Endothelial cell of umbilical vein (primary cell): ENCODE results near the gene SMAD1.
A peak's percentile ranks its signal among the peaks of the same experiment; 100 is the strongest.

Source experiments
- CTCF ChIP-seq, 2 donors: IDR thresholded peaks; 1 replicate in 1 of 2; 2 replicates in 1 of 2; pipeline ENCODE4 v1.5.1; 2011; ENCODE audit warnings: low read length in 2 of 2, mild to moderate bottlenecking in 2 of 2, moderate library complexity in 2 of 2, control low read depth in 1 of 2, inconsistent platforms in 1 of 2, low read depth in 1 of 2; ENCODE audit not compliant: insufficient read depth in 1 of 2; ENCODE audit errors: extremely low read depth in 1 of 2
- EZH2 ChIP-seq: IDR thresholded peaks from 2 replicates; pipeline ENCODE4 v1.6.1; 2012; ENCODE audit warnings: borderline replicate concordance, low read depth, mild to moderate bottlenecking, moderate library complexity, low read length, inconsistent platforms; ENCODE audit not compliant: severe bottlenecking
- JUN ChIP-seq: IDR thresholded peaks from 2 replicates; pipeline ENCODE4 v1.6.1; 2011; ENCODE audit warnings: borderline replicate concordance, low read depth; ENCODE audit not compliant: insufficient read length, insufficient read depth
- MAX ChIP-seq: IDR thresholded peaks from 2 replicates; pipeline ENCODE4 v1.6.1; 2011; ENCODE audit not compliant: insufficient read depth, insufficient read length
- POLR2A ChIP-seq: IDR thresholded peaks from 2 replicates; pipeline ENCODE4 v1.6.1; 2012; ENCODE audit warnings: low read depth, mild to moderate bottlenecking, control low read depth, low read length
- POLR2AphosphoS5 ChIP-seq: IDR thresholded peaks from 2 replicates; pipeline ENCODE4 v1.6.1; 2012; ENCODE audit warnings: low read depth, mild to moderate bottlenecking, control low read depth, low read length, moderate library complexity; ENCODE audit not compliant: insufficient read depth

- TF ChIP-seq CTCF (IDR thresholded peaks at IDR 0.05; ENCODE audit: extremely low read depth in 1 of 2, insufficient read depth in 1 of 2, low read depth in 1 of 2, low read length in 2 of 2) (no peak), JUN (peak; percentile 66), POLR2A (no peak), MAX (no peak), POLR2AphosphoS5 (peak; percentile 34), EZH2 (no peak)
Observed at GRCh38 chr4:145507636-145508035, 26.0 kb downstream of the SMAD1 start.
